GM23338 (cell line): ENCODE results near the gene RPS15. TPM values are rescaled to one million over a fixed set of nuclear protein-coding genes. Genes with fewer than 3 reads are reported as not detected.
A peak's percentile ranks its signal among the peaks of the same experiment; 100 is the strongest.

Source experiments
- ATAC-seq: fragments of 200-7000 bp; cut with Tn5 transposase; 3 replicates; pipeline ENCODE4 v1.9.1; 2020
- DNase-seq: peaks from one replicate; pipeline ENCODE4 v3.0.0-alpha.2; 2015; ENCODE audit warnings: low spot score
- H2AFZ ChIP-seq: fragments of 200-600 bp; sonication (generic); 2 replicates; pipeline ENCODE4 v1.8.0; 2016; ENCODE audit warnings: antibody characterized with exemption, mild to moderate bottlenecking, moderate library complexity
- H3F3A ChIP-seq: fragments of 200-600 bp; sonication (generic); replicated peaks from 2 replicates; pipeline ENCODE4 v1.8.0; 2017; ENCODE audit warnings: antibody characterized with exemption, mixed run types, low read depth
- H3K27ac ChIP-seq: fragments of 200-600 bp; sonication (generic); 2 replicates; pipeline ENCODE4 v1.6.1; 2016; ENCODE audit warnings: low read depth
- H3K27me3 ChIP-seq: fragments of 200-600 bp; sonication (generic); 2 replicates; pipeline ENCODE4 v1.8.0; 2016; ENCODE audit warnings: mild to moderate bottlenecking, mixed run types, moderate library complexity; ENCODE audit not compliant: insufficient read depth
- H3K36me3 ChIP-seq: fragments of 200-600 bp; sonication (generic); 2 replicates; pipeline ENCODE4 v1.8.0; 2016; ENCODE audit warnings: mild to moderate bottlenecking; ENCODE audit not compliant: insufficient read depth
- H3K4me1 ChIP-seq: fragments of 200-600 bp; sonication (generic); 2 replicates; pipeline ENCODE4 v1.8.0; 2016; ENCODE audit warnings: mild to moderate bottlenecking, moderate library complexity; ENCODE audit not compliant: insufficient read depth
- H3K4me2 ChIP-seq: fragments of 200-600 bp; sonication (generic); 2 replicates; pipeline ENCODE4 v1.7.1; 2017; ENCODE audit warnings: mixed run types
- H3K4me3 ChIP-seq: fragments of 200-600 bp; sonication (generic); 2 replicates; pipeline ENCODE4 v1.6.1; 2016; ENCODE audit warnings: mixed run types
- H3K79me2 ChIP-seq: fragments of 200-600 bp; sonication (generic); replicated peaks from 2 replicates; pipeline ENCODE4 v1.8.0; 2017; ENCODE audit warnings: mild to moderate bottlenecking; ENCODE audit not compliant: insufficient read depth
- H3K9me2 ChIP-seq: fragments of 200-600 bp; sonication (generic); 2 replicates; pipeline ENCODE4 v1.8.0; 2017; ENCODE audit not compliant: insufficient read depth
- H4K20me1 ChIP-seq: fragments of 200-600 bp; sonication (generic); replicated peaks from 2 replicates; pipeline ENCODE4 v1.8.0; 2017; ENCODE audit warnings: mild to moderate bottlenecking; ENCODE audit not compliant: insufficient read depth
- H3K27ac Mint-ChIP-seq: 2 replicates; pipeline ENCODE4 v1.8.0; 2020; ENCODE audit warnings: inconsistent platforms, mild to moderate bottlenecking, moderate library complexity, mixed read lengths
- H3K27me3 Mint-ChIP-seq: 3 replicates; pipeline ENCODE4 v1.8.0; 2022; ENCODE audit warnings: low read depth, mild to moderate bottlenecking, moderate library complexity, mixed read lengths, inconsistent platforms; ENCODE audit not compliant: insufficient read depth, poor library complexity
- H3K36me3 Mint-ChIP-seq: 3 replicates; pipeline ENCODE4 v1.8.0; 2021; ENCODE audit warnings: low read depth, mild to moderate bottlenecking, inconsistent platforms, moderate library complexity, mixed read lengths
- H3K4me1 Mint-ChIP-seq: 3 replicates; pipeline ENCODE4 v1.8.0; 2020; ENCODE audit warnings: mild to moderate bottlenecking, inconsistent platforms, mixed read lengths
- H3K4me3 Mint-ChIP-seq: 3 replicates; pipeline ENCODE4 v1.8.0; 2021; ENCODE audit warnings: moderate library complexity, mild to moderate bottlenecking, inconsistent platforms, mixed read lengths
- H3K9me3 Mint-ChIP-seq: 3 replicates; pipeline ENCODE4 v1.8.0; 2020; ENCODE audit warnings: moderate library complexity, mild to moderate bottlenecking, inconsistent platforms, mixed read lengths
- CREB1 ChIP-seq: fragments of 250-450 bp; sonication (Bioruptor Pico); IDR thresholded peaks from 2 replicates; pipeline ENCODE4 v1.5.0; 2020; ENCODE audit warnings: low read depth, mild to moderate bottlenecking, moderate library complexity
- EZH2 ChIP-seq: fragments of 200-600 bp; sonication (generic); IDR thresholded peaks from one replicate; pipeline ENCODE4 v1.8.0; 2017; ENCODE audit warnings: antibody characterized with exemption, mild to moderate bottlenecking, low read depth; ENCODE audit not compliant: unreplicated experiment
- EZH2phosphoT487 ChIP-seq: fragments of 200-600 bp; sonication (generic); IDR thresholded peaks from one replicate; pipeline ENCODE4 v1.8.1; 2018; ENCODE audit warnings: antibody characterized with exemption; ENCODE audit not compliant: unreplicated experiment
- JUNB ChIP-seq: IDR thresholded peaks from one replicate; pipeline ENCODE4 v1.6.1; 2016; ENCODE audit warnings: antibody characterized with exemption; ENCODE audit not compliant: unreplicated experiment
- NANOG ChIP-seq: IDR thresholded peaks from 2 replicates; pipeline ENCODE4 v1.6.1; 2016; ENCODE audit warnings: antibody characterized with exemption, borderline replicate concordance
- POLR2AphosphoS5 ChIP-seq: IDR thresholded peaks from 2 replicates; pipeline ENCODE4 v1.6.1; 2016; ENCODE audit warnings: antibody characterized with exemption, low read depth
- STAT1 ChIP-seq: IDR thresholded peaks from one replicate; pipeline ENCODE4 v1.6.1; 2016; ENCODE audit warnings: antibody characterized with exemption; ENCODE audit not compliant: unreplicated experiment
- ZNF114 ChIP-seq: fragments of 250-450 bp; sonication (Bioruptor Pico); IDR thresholded peaks from 2 replicates; pipeline ENCODE4 v1.5.0; 2020; ENCODE audit warnings: mild to moderate bottlenecking, moderate library complexity
- ZNF331 ChIP-seq: fragments of 250-450 bp; sonication (Bioruptor Pico); IDR thresholded peaks from 2 replicates; pipeline ENCODE4 v1.5.0; 2020; ENCODE audit warnings: low read depth, mild to moderate bottlenecking, moderate library complexity
- polyA plus RNA-seq: library from polyadenylated mRNA; unstranded; fragments of >200 nt; fragmentation: Nextera tagmentation; extraction: Ambion mirVana; gene quantifications from 2 replicates; pipeline ENCODE4 v1.2.1, GENCODE V29; 2016
- total RNA-seq: library from RNA; depleted of rRNA; stranded (reverse); fragments of >200 nt; shearing (Covaris generic); gene quantifications from 2 replicates; pipeline ENCODE4 v1.2.3, GENCODE V29; 2014
- TF ChIP-seq, protein P1 (sequence below): IDR thresholded peaks from one replicate; pipeline ENCODE4 v1.6.1; 2018; ENCODE audit warnings: antibody characterized with exemption; ENCODE audit not compliant: unreplicated experiment
- TF ChIP-seq, protein P2 (sequence below): IDR thresholded peaks from 2 replicates; pipeline ENCODE4 v1.6.1; 2016; ENCODE audit warnings: antibody characterized with exemption
- TF ChIP-seq, protein P3 (sequence below), 2 experiments: fragments of 200-600 bp in 1 of 2; sonication (generic) in 1 of 2; conservative IDR thresholded peaks; 2 replicates each; pipeline versions ENCODE4 v1.5.1 to v1.6.1; 2016 to 2017; ENCODE audit warnings: antibody characterized with exemption in 2 of 2, low read depth in 2 of 2, mild to moderate bottlenecking in 2 of 2, moderate library complexity in 1 of 2

The RPS15 gene
- total and polyA plus RNA-seq, 2 experiments from 2014 or later: 2,953 to 3,861 TPM

GRCh38 chr19:1421218-1421957 is 16.8 kb upstream of the RPS15 start:
- Histone ChIP-seq H3K4me3 (no peak overlapping the region), H2AFZ (no peak overlapping the region), H4K20me1 (peaks cover 59% of the 10 kb centered on the region), H3K27me3 (no peaks in the 10 kb centered on the region), H3F3A (peaks cover 46% of the 10 kb centered on the region), H3K79me2 (peaks cover 83% of the 10 kb centered on the region), H3K27ac (peak overlapping the region; percentile 19; the same call in 1 of the 2 replicates), H3K4me2 (no peak overlapping the region), H3K4me1 (peaks cover 6% of the 10 kb centered on the region; the same call in 1 of the 2 replicates), H3K9me2 (no peaks in the 10 kb centered on the region), H3K36me3 (peaks cover 39% of the 10 kb centered on the region)
- peak overlapping the region; percentile 72 for H3K27ac Mint-ChIP-seq
- H3K36me3 Mint-ChIP-seq: peaks cover 86% of the 10 kb centered on the region
- peaks cover 45% of the 10 kb centered on the region for H3K4me1 Mint-ChIP-seq
- DNase-seq (no peak), ATAC-seq (no peak)
- no peaks in the 10 kb centered on the region for H3K9me3 Mint-ChIP-seq
- TF ChIP-seq JUNB (no peak), EZH2 (no peak), STAT1 (no peak), EZH2phosphoT487 (no peak), POLR2AphosphoS5 (no peak), ZNF114 (no peak), ZNF331 (CRISPR knock-in tag) (no peak), NANOG (no peak)
- TF ChIP-seq, protein P1, sequence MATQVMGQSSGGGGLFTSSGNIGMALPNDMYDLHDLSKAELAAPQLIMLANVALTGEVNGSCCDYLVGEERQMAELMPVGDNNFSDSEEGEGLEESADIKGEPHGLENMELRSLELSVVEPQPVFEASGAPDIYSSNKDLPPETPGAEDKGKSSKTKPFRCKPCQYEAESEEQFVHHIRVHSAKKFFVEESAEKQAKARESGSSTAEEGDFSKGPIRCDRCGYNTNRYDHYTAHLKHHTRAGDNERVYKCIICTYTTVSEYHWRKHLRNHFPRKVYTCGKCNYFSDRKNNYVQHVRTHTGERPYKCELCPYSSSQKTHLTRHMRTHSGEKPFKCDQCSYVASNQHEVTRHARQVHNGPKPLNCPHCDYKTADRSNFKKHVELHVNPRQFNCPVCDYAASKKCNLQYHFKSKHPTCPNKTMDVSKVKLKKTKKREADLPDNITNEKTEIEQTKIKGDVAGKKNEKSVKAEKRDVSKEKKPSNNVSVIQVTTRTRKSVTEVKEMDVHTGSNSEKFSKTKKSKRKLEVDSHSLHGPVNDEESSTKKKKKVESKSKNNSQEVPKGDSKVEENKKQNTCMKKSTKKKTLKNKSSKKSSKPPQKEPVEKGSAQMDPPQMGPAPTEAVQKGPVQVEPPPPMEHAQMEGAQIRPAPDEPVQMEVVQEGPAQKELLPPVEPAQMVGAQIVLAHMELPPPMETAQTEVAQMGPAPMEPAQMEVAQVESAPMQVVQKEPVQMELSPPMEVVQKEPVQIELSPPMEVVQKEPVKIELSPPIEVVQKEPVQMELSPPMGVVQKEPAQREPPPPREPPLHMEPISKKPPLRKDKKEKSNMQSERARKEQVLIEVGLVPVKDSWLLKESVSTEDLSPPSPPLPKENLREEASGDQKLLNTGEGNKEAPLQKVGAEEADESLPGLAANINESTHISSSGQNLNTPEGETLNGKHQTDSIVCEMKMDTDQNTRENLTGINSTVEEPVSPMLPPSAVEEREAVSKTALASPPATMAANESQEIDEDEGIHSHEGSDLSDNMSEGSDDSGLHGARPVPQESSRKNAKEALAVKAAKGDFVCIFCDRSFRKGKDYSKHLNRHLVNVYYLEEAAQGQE: no peak
- TF ChIP-seq, protein P2, sequence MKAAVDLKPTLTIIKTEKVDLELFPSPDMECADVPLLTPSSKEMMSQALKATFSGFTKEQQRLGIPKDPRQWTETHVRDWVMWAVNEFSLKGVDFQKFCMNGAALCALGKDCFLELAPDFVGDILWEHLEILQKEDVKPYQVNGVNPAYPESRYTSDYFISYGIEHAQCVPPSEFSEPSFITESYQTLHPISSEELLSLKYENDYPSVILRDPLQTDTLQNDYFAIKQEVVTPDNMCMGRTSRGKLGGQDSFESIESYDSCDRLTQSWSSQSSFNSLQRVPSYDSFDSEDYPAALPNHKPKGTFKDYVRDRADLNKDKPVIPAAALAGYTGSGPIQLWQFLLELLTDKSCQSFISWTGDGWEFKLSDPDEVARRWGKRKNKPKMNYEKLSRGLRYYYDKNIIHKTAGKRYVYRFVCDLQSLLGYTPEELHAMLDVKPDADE: no peak
- H3K27me3 Mint-ChIP-seq: peaks cover 11% of the 10 kb centered on the region
- H3K4me3 Mint-ChIP-seq: no peak overlapping the region

DNA sequence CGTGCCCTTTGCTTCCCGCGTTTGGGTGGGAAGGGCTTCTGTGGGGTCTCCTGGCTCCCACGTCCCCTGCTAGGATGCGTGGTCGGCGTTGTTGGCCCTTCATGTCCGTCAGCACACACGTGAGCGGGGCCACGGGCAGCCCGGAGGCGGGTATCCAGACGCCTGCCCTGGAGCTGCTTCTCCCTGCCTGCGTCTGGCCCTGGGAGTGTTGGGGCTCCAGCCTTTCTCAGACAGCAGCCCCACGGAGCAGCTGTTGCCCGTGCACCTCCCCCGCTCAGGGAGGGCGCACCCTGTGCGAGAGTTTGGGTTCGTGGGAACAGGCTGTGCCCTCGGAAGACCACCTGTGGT is 16.3 kb upstream of the RPS15 start:
- Mint-ChIP-seq H3K4me1 (peaks cover 40% of the 10 kb centered on the region), H3K27ac (no peak overlapping the region), H3K27me3 (peaks cover 10% of the 10 kb centered on the region), H3K9me3 (no peaks in the 10 kb centered on the region), H3K36me3 (peaks cover 86% of the 10 kb centered on the region), H3K4me3 (no peak overlapping the region)
- Histone ChIP-seq H3K27ac (peak overlapping the region; percentile 19; the same call in 1 of the 2 replicates), H3K4me1 (peaks cover under 1% of the 10 kb centered on the region; the same call in 1 of the 2 replicates), H3K4me2 (no peak overlapping the region), H3F3A (peaks cover 47% of the 10 kb centered on the region), H3K27me3 (no peaks in the 10 kb centered on the region), H4K20me1 (peaks cover 56% of the 10 kb centered on the region), H3K79me2 (peaks cover 83% of the 10 kb centered on the region), H2AFZ (no peak overlapping the region), H3K36me3 (peaks cover 42% of the 10 kb centered on the region), H3K4me3 (no peak overlapping the region), H3K9me2 (no peaks in the 10 kb centered on the region)
- ATAC-seq: no peak
- no peak for DNase-seq
- TF ChIP-seq, protein P3, sequence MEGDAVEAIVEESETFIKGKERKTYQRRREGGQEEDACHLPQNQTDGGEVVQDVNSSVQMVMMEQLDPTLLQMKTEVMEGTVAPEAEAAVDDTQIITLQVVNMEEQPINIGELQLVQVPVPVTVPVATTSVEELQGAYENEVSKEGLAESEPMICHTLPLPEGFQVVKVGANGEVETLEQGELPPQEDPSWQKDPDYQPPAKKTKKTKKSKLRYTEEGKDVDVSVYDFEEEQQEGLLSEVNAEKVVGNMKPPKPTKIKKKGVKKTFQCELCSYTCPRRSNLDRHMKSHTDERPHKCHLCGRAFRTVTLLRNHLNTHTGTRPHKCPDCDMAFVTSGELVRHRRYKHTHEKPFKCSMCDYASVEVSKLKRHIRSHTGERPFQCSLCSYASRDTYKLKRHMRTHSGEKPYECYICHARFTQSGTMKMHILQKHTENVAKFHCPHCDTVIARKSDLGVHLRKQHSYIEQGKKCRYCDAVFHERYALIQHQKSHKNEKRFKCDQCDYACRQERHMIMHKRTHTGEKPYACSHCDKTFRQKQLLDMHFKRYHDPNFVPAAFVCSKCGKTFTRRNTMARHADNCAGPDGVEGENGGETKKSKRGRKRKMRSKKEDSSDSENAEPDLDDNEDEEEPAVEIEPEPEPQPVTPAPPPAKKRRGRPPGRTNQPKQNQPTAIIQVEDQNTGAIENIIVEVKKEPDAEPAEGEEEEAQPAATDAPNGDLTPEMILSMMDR (conservative IDR thresholded peaks at IDR 0.05; ENCODE audit: low read depth in 2 of 2): no peak
- TF ChIP-seq EZH2 (no peak), CREB1 (no peak), ZNF114 (no peak)
